ENCODE results near the gene COIL. TPM values are rescaled to one million over a fixed set of nuclear protein-coding genes. Genes with fewer than 3 reads are reported as not detected.
"Not testable (repeated sequence)": the region's sequence is repeated elsewhere in the genome, so short reads cannot be mapped to it uniquely, and the experiment has no call there.

Gene COIL
- total RNA-seq, 2 experiments from 2014 or later = 20.5 to 20.7 TPM

- ChIA-PET CTCF (ENCODE audit: unreplicated experiment) (interaction anchor here (1.0 kb wide), 1 partner anchor 120 kb away, joined by 4 read pairs; no protein-coding TSS in a partner anchor), POLR2A (interaction anchor here (0.6 kb wide), 1 partner anchor 14 kb away, joined by 4 read pairs; no protein-coding TSS in a partner anchor)
- Histone ChIP-seq H3K27ac (ENCODE audit: low read depth, low read length, poor library complexity, severe bottlenecking) (no peak overlapping the region), H2AFZ (ENCODE audit: low read length) (no peak overlapping the region), H3K79me2 (ENCODE audit: insufficient read depth, low read depth, low read length) (no peaks in the 10 kb centered on the region), H3K4me3 (ENCODE audit: low read depth, low read length, poor library complexity, severe bottlenecking) (no peak overlapping the region), H3K36me3 (ENCODE audit: insufficient read depth, low read length) (peaks cover 90% of the 10 kb centered on the region), H3K4me1 (ENCODE audit: insufficient read depth, low read length, poor library complexity, severe bottlenecking) (no peaks in the 10 kb centered on the region), H3K9me2 (ENCODE audit: insufficient read depth, low read length) (no peaks in the 10 kb centered on the region), H3K9me3 (ENCODE audit: low read length) (no peaks in the 10 kb centered on the region), H4K20me1 (ENCODE audit: insufficient read depth, low read length) (no peaks in the 10 kb centered on the region), H3K4me2 (ENCODE audit: low read length) (no peak overlapping the region)
- TF ChIP-seq, protein P1, sequence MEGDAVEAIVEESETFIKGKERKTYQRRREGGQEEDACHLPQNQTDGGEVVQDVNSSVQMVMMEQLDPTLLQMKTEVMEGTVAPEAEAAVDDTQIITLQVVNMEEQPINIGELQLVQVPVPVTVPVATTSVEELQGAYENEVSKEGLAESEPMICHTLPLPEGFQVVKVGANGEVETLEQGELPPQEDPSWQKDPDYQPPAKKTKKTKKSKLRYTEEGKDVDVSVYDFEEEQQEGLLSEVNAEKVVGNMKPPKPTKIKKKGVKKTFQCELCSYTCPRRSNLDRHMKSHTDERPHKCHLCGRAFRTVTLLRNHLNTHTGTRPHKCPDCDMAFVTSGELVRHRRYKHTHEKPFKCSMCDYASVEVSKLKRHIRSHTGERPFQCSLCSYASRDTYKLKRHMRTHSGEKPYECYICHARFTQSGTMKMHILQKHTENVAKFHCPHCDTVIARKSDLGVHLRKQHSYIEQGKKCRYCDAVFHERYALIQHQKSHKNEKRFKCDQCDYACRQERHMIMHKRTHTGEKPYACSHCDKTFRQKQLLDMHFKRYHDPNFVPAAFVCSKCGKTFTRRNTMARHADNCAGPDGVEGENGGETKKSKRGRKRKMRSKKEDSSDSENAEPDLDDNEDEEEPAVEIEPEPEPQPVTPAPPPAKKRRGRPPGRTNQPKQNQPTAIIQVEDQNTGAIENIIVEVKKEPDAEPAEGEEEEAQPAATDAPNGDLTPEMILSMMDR (conservative IDR thresholded peaks at IDR 0.05; ENCODE audit: low read length) = peak; percentile 87
- no peak for TF ChIP-seq EZH2phosphoT487 (IDR thresholded peaks at IDR 0.05; ENCODE audit: borderline replicate concordance, low read depth, low read length)
- peak; percentile 79 for DNase-seq (ENCODE audit: low spot score)
- BruUV-seq (replicated peaks) = no TSS peak
- intact Hi-C loops (cut with micrococcal nuclease; ENCODE audit: unreplicated experiment) = loop anchor here (1.0 to 5.0 kb wide), 2 partner anchors 121 to 348 kb away; partner anchors contain the start of gene NOG
Observed at GRCh38 chr17:56939869-56940484, 20.9 kb downstream of the COIL start.

- intact Hi-C loops (cut with micrococcal nuclease; ENCODE audit: unreplicated experiment) = loop anchor here (5.0 kb wide), 1 partner anchor 346 kb away; the partner anchor contains the start of gene NOG
- POLR2A ChIA-PET = interaction anchor here (0.6 to 0.9 kb wide), 2 partner anchors 12 to 72 kb away, joined by 3 read pairs; no protein-coding TSS in a partner anchor
- DNase-seq (ENCODE audit: low spot score); H4K20me1 ChIP-seq (ENCODE audit: insufficient read depth, low read length); H3K4me2 ChIP-seq (ENCODE audit: low read length); H3K4me1 ChIP-seq (ENCODE audit: insufficient read depth, low read length, poor library complexity, severe bottlenecking); H3K4me3 ChIP-seq (ENCODE audit: low read depth, low read length, poor library complexity, severe bottlenecking); H3K79me2 ChIP-seq (ENCODE audit: insufficient read depth, low read depth, low read length); H3K9me3 ChIP-seq (ENCODE audit: low read length); H3K9me2 ChIP-seq (ENCODE audit: insufficient read depth, low read length); CTCF ChIA-PET (ENCODE audit: unreplicated experiment); H2AFZ ChIP-seq (ENCODE audit: low read length); H3K27ac ChIP-seq (ENCODE audit: low read depth, low read length, poor library complexity, severe bottlenecking): not testable (repeated sequence)
- H3K36me3 ChIP-seq (ENCODE audit: insufficient read depth, low read length) = peaks cover 91% of the 10 kb centered on the region
- TSS peak; percentile 72 for BruUV-seq (replicated peaks)
Observed at GRCh38 chr17:56938206-56938605, 22.6 kb downstream of the COIL start.

- Histone ChIP-seq H3K9me3 (ENCODE audit: low read length) (peaks cover 1% of the 10 kb centered on the region; the same call in 1 of the 2 replicates), H3K4me3 (ENCODE audit: low read depth, low read length, poor library complexity, severe bottlenecking) (no peak overlapping the region), H3K4me2 (ENCODE audit: low read length) (no peak overlapping the region), H3K4me1 (ENCODE audit: insufficient read depth, low read length, poor library complexity, severe bottlenecking) (no peaks in the 10 kb centered on the region), H4K20me1 (ENCODE audit: insufficient read depth, low read length) (no peaks in the 10 kb centered on the region), H2AFZ (ENCODE audit: low read length) (no peak overlapping the region), H3K9me2 (ENCODE audit: insufficient read depth, low read length) (no peaks in the 10 kb centered on the region), H3K27ac (ENCODE audit: low read depth, low read length, poor library complexity, severe bottlenecking) (no peak overlapping the region), H3K79me2 (ENCODE audit: insufficient read depth, low read depth, low read length) (no peaks in the 10 kb centered on the region), H3K36me3 (ENCODE audit: insufficient read depth, low read length) (peaks cover 91% of the 10 kb centered on the region)
- intact Hi-C loops (cut with micrococcal nuclease; ENCODE audit: unreplicated experiment) = loop anchor here (5.0 kb wide), 1 partner anchor 345 kb away; the partner anchor contains the start of gene NOG
- ChIA-PET CTCF (ENCODE audit: unreplicated experiment) (no interaction called here), POLR2A (interaction anchor here (0.6 to 0.9 kb wide), 2 partner anchors 12 to 72 kb away, joined by 3 read pairs; no protein-coding TSS in a partner anchor)
- no TSS peak for BruUV-seq (replicated peaks)
- DNase-seq (ENCODE audit: low spot score) = no peak
- TF ChIP-seq, protein P1 (conservative IDR thresholded peaks at IDR 0.05; ENCODE audit: low read length) = no peak
- TF ChIP-seq EZH2phosphoT487 (IDR thresholded peaks at IDR 0.05; ENCODE audit: borderline replicate concordance, low read depth, low read length) = no peak
Observed at GRCh38 chr17:56937687-56938086, 23.2 kb downstream of the COIL start.
